Naive thymus-derived CD4-positive, alpha-beta T cell (primary cell): ENCODE data around the gene PALM3. TPM values are rescaled to one million over a fixed set of nuclear protein-coding genes. Genes with fewer than 3 reads are reported as not detected.
A peak's percentile ranks its signal among the peaks of the same experiment; 100 is the strongest.

Source experiments
- ATAC-seq: fragments of 150-1000 bp; cut with Tn5 transposase; 2 replicates; pipeline ENCODE4 v1.10.0; 2021; ENCODE audit warnings: mild to moderate bottlenecking, moderate library complexity
- CTCF ChIA-PET: fragments of 350-600 bp; sonication (Branson Sonifier 250); formaldehyde crosslinking; loops from one replicate; lab custom pipeline; 2021; ENCODE audit warnings: antibody characterized with exemption; lab: Charles Lee
- POLR2A ChIA-PET: fragments of 350-600 bp; sonication (Branson Sonifier 250); formaldehyde crosslinking; loops from one replicate; lab custom pipeline; 2021; ENCODE audit warnings: antibody characterized with exemption, inconsistent platforms; lab: Charles Lee
- DNase-seq, 9 donors: peaks; one replicate each; pipeline versions ENCODE4 v3.0.0 to v3.0.0-alpha.2; 2020 to 2022; ENCODE audit warnings: mixed read lengths in 1 of 9
- H3K27ac ChIP-seq: one replicate; pipeline ENCODE4 v1.7.0; 2013; ENCODE audit warnings: mild to moderate bottlenecking, low read depth, low read length, moderate library complexity
- H3K27me3 ChIP-seq, 2 donors: one replicate each; pipeline ENCODE4 v1.7.0; 2013; ENCODE audit warnings: low read length in 2 of 2, mild to moderate bottlenecking in 2 of 2, moderate library complexity in 2 of 2; ENCODE audit not compliant: control insufficient read depth in 2 of 2, insufficient read depth in 2 of 2
- H3K36me3 ChIP-seq, 3 experiments: 1 replicate in 2 of 3; 2 replicates in 1 of 3; pipeline ENCODE4 v1.7.0; 2013; ENCODE audit warnings: low read length in 3 of 3, mild to moderate bottlenecking in 3 of 3, moderate library complexity in 1 of 3; ENCODE audit not compliant: insufficient read depth in 3 of 3, control insufficient read depth in 2 of 3
- H3K4me1 ChIP-seq, 2 donors: one replicate each; pipeline ENCODE4 v1.7.0; 2013; ENCODE audit warnings: low read length in 2 of 2, mild to moderate bottlenecking in 2 of 2, moderate library complexity in 1 of 2; ENCODE audit not compliant: control insufficient read depth in 2 of 2, insufficient read depth in 2 of 2
- H3K4me3 ChIP-seq: 2 replicates; pipeline ENCODE4 v1.7.0; 2013; ENCODE audit warnings: mild to moderate bottlenecking, low read length
- H3K9me3 ChIP-seq, 3 experiments: 1 replicate in 2 of 3; 2 replicates in 1 of 3; pipeline ENCODE4 v1.7.0; 2013; ENCODE audit warnings: low read length in 3 of 3; ENCODE audit not compliant: control insufficient read depth in 2 of 3
- H3K27ac Mint-ChIP-seq, 9 donors: one replicate each; pipeline ENCODE4 v1.8.0; 2020 to 2022; ENCODE audit warnings: mixed read lengths in 9 of 9, mild to moderate bottlenecking in 8 of 9, moderate library complexity in 5 of 9, inconsistent platforms in 2 of 9
- H3K27me3 Mint-ChIP-seq, 5 donors: one replicate each; pipeline ENCODE4 v1.8.0; 2021 to 2022; ENCODE audit warnings: mixed read lengths in 5 of 5, mild to moderate bottlenecking in 1 of 5
- H3K36me3 Mint-ChIP-seq, 5 donors: one replicate each; pipeline ENCODE4 v1.8.0; 2020 to 2022; ENCODE audit warnings: mixed read lengths in 5 of 5, mild to moderate bottlenecking in 3 of 5, inconsistent platforms in 1 of 5
- H3K4me1 Mint-ChIP-seq, 7 donors: one replicate each; pipeline ENCODE4 v1.8.0; 2020 to 2022; ENCODE audit warnings: mixed read lengths in 7 of 7, mild to moderate bottlenecking in 3 of 7, inconsistent platforms in 1 of 7
- H3K4me3 Mint-ChIP-seq, 10 donors: one replicate each; pipeline ENCODE4 v1.8.0; 2020 to 2022; ENCODE audit warnings: mild to moderate bottlenecking in 10 of 10, mixed read lengths in 10 of 10, moderate library complexity in 6 of 10, inconsistent platforms in 2 of 10
- H3K9me3 Mint-ChIP-seq, 11 donors: one replicate each; pipeline ENCODE4 v1.8.0; 2020 to 2022; ENCODE audit warnings: mixed read lengths in 11 of 11, mild to moderate bottlenecking in 4 of 11, inconsistent platforms in 1 of 11, moderate library complexity in 1 of 11
- intact Hi-C, 2 donors: fragments of 100-400 bp; cut with micrococcal nuclease; formaldehyde crosslinking; loops; one replicate each; pipeline ENCODE4 v1.15.1; 2023
- polyA plus RNA-seq, 2 donors: library from polyadenylated mRNA; unstranded; fragments of 300-500 nt; fragmentation: Illumina TruSeq; gene quantifications; one replicate each; pipeline ENCODE4 v1.2.3, GENCODE V29; 2021
- total RNA-seq, 6 experiments: library from RNA in 5 of 6; stranded (reverse) in 5 of 6; gene quantifications; 1 replicate in 5 of 6; 2 replicates in 1 of 6; pipeline ENCODE4 v1.2.3 and lab custom pipeline; 2021 to 2026

Gene PALM3
- total and polyA plus RNA-seq, 7 experiments from 2014 or later = 0.22 TPM; not detected in 6

GRCh38 chr19:14103310-14103709 is 41.4 kb upstream of the PALM3 start:
- no peak overlapping the region for H3K4me3 Mint-ChIP-seq
- peaks cover 0 to 11% (median 0%) of the 10 kb centered on the region in 5 donors for H3K36me3 Mint-ChIP-seq
- no peaks in the 10 kb centered on the region for H3K4me1 Mint-ChIP-seq
- intact Hi-C loops = no loop called here
- Histone ChIP-seq H3K27ac (no peak overlapping the region), H3K9me3 (no peaks in the 10 kb centered on the region), H3K27me3 (no peaks in the 10 kb centered on the region), H3K4me1 (no peaks in the 10 kb centered on the region), H3K4me3 (no peak overlapping the region), H3K36me3 (peaks cover 0 to 55% (median 13%) of the 10 kb centered on the region in 3 experiments)
- DNase-seq (no peak), ATAC-seq (no peak)
- H3K27me3 Mint-ChIP-seq = no peaks in the 10 kb centered on the region
- ChIA-PET POLR2A (interaction anchor here (0.7 kb wide), 1 partner anchor 263 kb away, joined by 3 read pairs; no protein-coding TSS in a partner anchor), CTCF (interaction anchor here (0.7 kb wide), 1 partner anchor 253 kb away, joined by 3 read pairs; no protein-coding TSS in a partner anchor)
- no peak overlapping the region for H3K27ac Mint-ChIP-seq
- no peaks in the 10 kb centered on the region for H3K9me3 Mint-ChIP-seq

- DNase-seq (no peak), ATAC-seq (no peak)
- Mint-ChIP-seq H3K4me3 (no peak overlapping the region), H3K36me3 (peaks cover 0 to 16% (median 3%) of the 10 kb centered on the region in 5 donors), H3K27me3 (no peaks in the 10 kb centered on the region), H3K27ac (no peak overlapping the region), H3K4me1 (no peaks in the 10 kb centered on the region), H3K9me3 (no peaks in the 10 kb centered on the region)
- no peaks in the 10 kb centered on the region for H3K4me1 ChIP-seq
- intact Hi-C loops = no loop called here
- no peaks in the 10 kb centered on the region for H3K9me3 ChIP-seq
- no peaks in the 10 kb centered on the region for H3K27me3 ChIP-seq
- POLR2A ChIA-PET = interaction anchor here (0.8 kb wide), 1 partner anchor 11 kb away, joined by 3 read pairs; no protein-coding TSS in a partner anchor
- no peak overlapping the region for H3K4me3 ChIP-seq
- peaks cover 0 to 59% (median 13%) of the 10 kb centered on the region in 3 experiments for H3K36me3 ChIP-seq
- CTCF ChIA-PET = no interaction called here
- no peak overlapping the region for H3K27ac ChIP-seq
Observed at GRCh38 chr19:14102756-14103155, 40.9 kb upstream of the PALM3 start.

- CTCF ChIA-PET = no interaction called here
- POLR2A ChIA-PET = interaction anchor here (0.6 to 0.8 kb wide), 2 partner anchors 10 to 264 kb away, joined by 3 read pairs; no protein-coding TSS in a partner anchor
- H3K4me1 Mint-ChIP-seq = no peaks in the 10 kb centered on the region
- Histone ChIP-seq H3K4me3 (no peak overlapping the region), H3K4me1 (no peaks in the 10 kb centered on the region), H3K27ac (no peak overlapping the region), H3K36me3 (peaks cover 0 to 59% (median 13%) of the 10 kb centered on the region in 3 experiments), H3K9me3 (no peaks in the 10 kb centered on the region), H3K27me3 (no peaks in the 10 kb centered on the region)
- intact Hi-C loops = no loop called here
- peaks cover 0 to 15% (median 3%) of the 10 kb centered on the region in 5 donors for H3K36me3 Mint-ChIP-seq
- H3K9me3 Mint-ChIP-seq = no peaks in the 10 kb centered on the region
- no peak overlapping the region for H3K27ac Mint-ChIP-seq
- H3K27me3 Mint-ChIP-seq = no peaks in the 10 kb centered on the region
- H3K4me3 Mint-ChIP-seq = no peak overlapping the region
- ATAC-seq (no peak), DNase-seq (no peak)
Observed at GRCh38 chr19:14102102-14102696, 40.3 kb upstream of the PALM3 start.

- H3K27me3 ChIP-seq = no peaks in the 10 kb centered on the region
- no peak for DNase-seq
- H3K9me3 Mint-ChIP-seq = no peaks in the 10 kb centered on the region
- no peak overlapping the region for H3K27ac ChIP-seq
- no peaks in the 10 kb centered on the region for H3K27me3 Mint-ChIP-seq
- H3K27ac Mint-ChIP-seq = peak overlapping the region in 1 of 9 donors; percentile 66
- H3K4me1 Mint-ChIP-seq = no peaks in the 10 kb centered on the region
- peaks cover 0 to 60% (median 13%) of the 10 kb centered on the region in 3 experiments for H3K36me3 ChIP-seq
- H3K4me3 Mint-ChIP-seq = no peak overlapping the region
- H3K9me3 ChIP-seq = no peaks in the 10 kb centered on the region
- ATAC-seq = no peak
- POLR2A ChIA-PET = no interaction called here
- CTCF ChIA-PET = no interaction called here
- no peak overlapping the region for H3K4me3 ChIP-seq
- H3K36me3 Mint-ChIP-seq = peaks cover 0 to 21% (median 6%) of the 10 kb centered on the region in 5 donors
- no peaks in the 10 kb centered on the region for H3K4me1 ChIP-seq
- intact Hi-C loops = no loop called here
Observed at GRCh38 chr19:14101003-14101545, 39.2 kb upstream of the PALM3 start.

GRCh38 chr19:14097532-14098151 is 35.8 kb upstream of the PALM3 start:
- intact Hi-C loops = no loop called here
- H3K4me1 ChIP-seq = no peaks in the 10 kb centered on the region
- Mint-ChIP-seq H3K4me1 (peaks cover 0 to 7% (median 4%) of the 10 kb centered on the region in 7 donors), H3K9me3 (peaks cover 0 to 10% (median 0%) of the 10 kb centered on the region in 11 donors), H3K27me3 (no peaks in the 10 kb centered on the region), H3K36me3 (peaks cover 4 to 22% (median 10%) of the 10 kb centered on the region in 5 donors), H3K27ac (no peak overlapping the region), H3K4me3 (no peak overlapping the region)
- CTCF ChIA-PET = no interaction called here
- peaks cover 0 to 8% (median 0%) of the 10 kb centered on the region in 3 experiments for H3K9me3 ChIP-seq
- no peak overlapping the region for H3K27ac ChIP-seq
- H3K27me3 ChIP-seq = no peaks in the 10 kb centered on the region
- POLR2A ChIA-PET = no interaction called here
- peaks cover 0 to 38% (median 12%) of the 10 kb centered on the region in 3 experiments for H3K36me3 ChIP-seq
- no peak for ATAC-seq
- no peak for DNase-seq
- no peak overlapping the region for H3K4me3 ChIP-seq

GRCh38 chr19:14096272-14096992 is 34.6 kb upstream of the PALM3 start:
- peaks cover 4 to 25% (median 11%) of the 10 kb centered on the region in 5 donors for H3K36me3 Mint-ChIP-seq
- peak overlapping the region in 3 of 9 donors; percentile 42 to 65 (median 60) for H3K27ac Mint-ChIP-seq
- Histone ChIP-seq H3K4me3 (no peak overlapping the region), H3K27ac (no peak overlapping the region), H3K27me3 (no peaks in the 10 kb centered on the region), H3K9me3 (peaks cover 0 to 8% (median 0%) of the 10 kb centered on the region in 3 experiments), H3K36me3 (peaks cover 0 to 33% (median 7%) of the 10 kb centered on the region in 3 experiments), H3K4me1 (peaks cover 8% of the 10 kb centered on the region in 2 donors)
- no peak overlapping the region for H3K4me3 Mint-ChIP-seq
- no peak for ATAC-seq
- ChIA-PET CTCF (interaction anchor here (0.6 to 0.7 kb wide), 2 partner anchors 12 to 25 kb away, joined by 3 to 4 read pairs; no protein-coding TSS in a partner anchor), POLR2A (interaction anchor here (0.6 to 1.0 kb wide), 5 partner anchors 14 to 340 kb away, joined by 3 to 4 read pairs (median 3); no protein-coding TSS in a partner anchor)
- intact Hi-C loops = no loop called here
- H3K27me3 Mint-ChIP-seq = no peaks in the 10 kb centered on the region
- DNase-seq = no peak
- peaks cover 7 to 15% (median 12%) of the 10 kb centered on the region in 7 donors for H3K4me1 Mint-ChIP-seq
- H3K9me3 Mint-ChIP-seq = peaks cover 0 to 11% (median 3%) of the 10 kb centered on the region in 11 donors
